C4-2B (cell line): ENCODE measurements around the gene ZNF681.

Experiments
- ZFX ChIP-seq: fragments of 450-650 bp; IDR thresholded peaks from 2 replicates; pipeline ENCODE4 v1.6.1; 2017
- TF ChIP-seq, protein P1 (sequence below): fragments of 450-650 bp; conservative IDR thresholded peaks from 2 replicates; pipeline ENCODE4 v1.5.1; 2017; ENCODE audit warnings: mild to moderate bottlenecking

- TF ChIP-seq, protein P1, sequence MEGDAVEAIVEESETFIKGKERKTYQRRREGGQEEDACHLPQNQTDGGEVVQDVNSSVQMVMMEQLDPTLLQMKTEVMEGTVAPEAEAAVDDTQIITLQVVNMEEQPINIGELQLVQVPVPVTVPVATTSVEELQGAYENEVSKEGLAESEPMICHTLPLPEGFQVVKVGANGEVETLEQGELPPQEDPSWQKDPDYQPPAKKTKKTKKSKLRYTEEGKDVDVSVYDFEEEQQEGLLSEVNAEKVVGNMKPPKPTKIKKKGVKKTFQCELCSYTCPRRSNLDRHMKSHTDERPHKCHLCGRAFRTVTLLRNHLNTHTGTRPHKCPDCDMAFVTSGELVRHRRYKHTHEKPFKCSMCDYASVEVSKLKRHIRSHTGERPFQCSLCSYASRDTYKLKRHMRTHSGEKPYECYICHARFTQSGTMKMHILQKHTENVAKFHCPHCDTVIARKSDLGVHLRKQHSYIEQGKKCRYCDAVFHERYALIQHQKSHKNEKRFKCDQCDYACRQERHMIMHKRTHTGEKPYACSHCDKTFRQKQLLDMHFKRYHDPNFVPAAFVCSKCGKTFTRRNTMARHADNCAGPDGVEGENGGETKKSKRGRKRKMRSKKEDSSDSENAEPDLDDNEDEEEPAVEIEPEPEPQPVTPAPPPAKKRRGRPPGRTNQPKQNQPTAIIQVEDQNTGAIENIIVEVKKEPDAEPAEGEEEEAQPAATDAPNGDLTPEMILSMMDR, result no peak
- no peak for TF ChIP-seq ZFX
Observed at GRCh38 chr19:23706657-23707056, 52.0 kb downstream of the ZNF681 start.
